Smooth muscle cell of the brain vasculature (primary cell): ENCODE measurements around the gene GNAZ.

ENCODE experiments used
- DNase-seq: peaks from one replicate; pipeline ENCODE4 v3.0.0-alpha.2; 2012; ENCODE audit warnings: low read depth, low spot score

GNAZ gene

DNA sequence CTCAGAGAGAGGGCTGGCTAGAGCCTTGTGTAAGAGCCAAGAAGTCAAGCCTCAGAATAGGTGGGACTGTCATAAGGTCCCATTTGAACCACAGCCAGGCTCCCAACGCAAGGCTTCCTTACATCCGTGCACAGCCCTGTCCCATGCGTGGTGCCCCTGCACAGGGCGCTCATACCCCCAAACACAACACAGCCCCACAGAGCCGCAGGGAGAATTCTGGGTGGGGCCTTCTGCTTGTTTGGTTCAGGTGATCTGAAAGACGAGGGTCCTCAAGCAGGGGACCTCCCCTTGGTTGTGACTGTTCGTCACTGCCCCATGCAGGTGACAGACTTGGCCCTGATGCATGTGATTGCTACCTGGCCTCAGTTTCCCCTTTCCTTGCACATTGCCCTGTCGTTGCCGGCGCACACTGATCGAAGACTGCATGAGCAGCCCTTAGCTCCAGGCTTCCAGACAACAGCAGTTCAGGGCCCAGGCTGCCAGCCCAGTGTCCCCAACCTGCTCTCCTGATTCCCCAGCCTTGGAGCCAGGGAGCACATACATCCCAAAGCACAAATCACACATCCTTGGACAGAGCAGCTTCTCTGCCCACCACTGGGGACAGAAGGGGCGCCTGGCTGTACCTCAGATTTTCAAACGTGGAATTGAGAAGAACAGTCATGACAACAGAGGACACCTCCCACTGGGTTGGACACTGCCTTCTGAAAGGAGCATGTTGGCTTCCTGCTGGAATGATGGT lies 22.1 kb downstream of the GNAZ start:
- DNase-seq = no peak

DNA sequence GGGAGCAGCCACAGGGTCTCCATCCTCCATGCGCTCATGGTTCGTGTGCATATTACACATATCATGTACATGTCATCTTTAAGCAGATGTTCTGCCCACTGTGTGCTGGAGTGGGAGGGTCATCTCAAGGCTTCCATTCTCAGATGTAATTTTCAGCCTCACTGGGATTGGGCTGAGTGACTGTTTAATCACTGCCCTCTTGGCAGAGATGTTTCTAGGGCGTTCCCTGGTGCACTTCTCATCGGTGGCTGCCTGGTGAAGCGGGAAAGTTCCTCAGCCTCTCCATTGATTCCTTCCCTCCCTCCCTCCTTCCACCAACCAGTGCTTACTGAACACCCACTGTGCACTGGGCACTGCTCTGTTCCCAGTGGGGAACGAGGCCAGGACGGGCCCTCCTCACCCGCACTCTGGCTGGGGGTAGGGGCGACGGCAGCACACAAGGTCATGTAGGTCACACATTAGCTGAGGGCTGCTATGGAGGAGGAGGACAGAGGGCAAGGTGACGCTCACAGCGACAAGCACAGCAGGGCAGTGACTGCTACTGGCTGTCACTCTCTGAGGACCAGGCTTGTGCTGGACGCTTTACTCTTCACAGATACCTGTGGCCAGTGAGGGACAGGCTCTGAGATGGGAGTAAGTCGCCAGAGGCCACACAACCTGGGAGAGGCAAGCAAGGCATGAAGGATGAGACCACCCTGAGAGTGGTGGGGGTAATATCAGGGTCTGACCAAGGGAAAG lies 22.9 kb downstream of the GNAZ start:
- no peak for DNase-seq

- no peak for DNase-seq
Observed at GRCh38 chr22:23094260-23094659, 23.9 kb downstream of the GNAZ start.

DNA sequence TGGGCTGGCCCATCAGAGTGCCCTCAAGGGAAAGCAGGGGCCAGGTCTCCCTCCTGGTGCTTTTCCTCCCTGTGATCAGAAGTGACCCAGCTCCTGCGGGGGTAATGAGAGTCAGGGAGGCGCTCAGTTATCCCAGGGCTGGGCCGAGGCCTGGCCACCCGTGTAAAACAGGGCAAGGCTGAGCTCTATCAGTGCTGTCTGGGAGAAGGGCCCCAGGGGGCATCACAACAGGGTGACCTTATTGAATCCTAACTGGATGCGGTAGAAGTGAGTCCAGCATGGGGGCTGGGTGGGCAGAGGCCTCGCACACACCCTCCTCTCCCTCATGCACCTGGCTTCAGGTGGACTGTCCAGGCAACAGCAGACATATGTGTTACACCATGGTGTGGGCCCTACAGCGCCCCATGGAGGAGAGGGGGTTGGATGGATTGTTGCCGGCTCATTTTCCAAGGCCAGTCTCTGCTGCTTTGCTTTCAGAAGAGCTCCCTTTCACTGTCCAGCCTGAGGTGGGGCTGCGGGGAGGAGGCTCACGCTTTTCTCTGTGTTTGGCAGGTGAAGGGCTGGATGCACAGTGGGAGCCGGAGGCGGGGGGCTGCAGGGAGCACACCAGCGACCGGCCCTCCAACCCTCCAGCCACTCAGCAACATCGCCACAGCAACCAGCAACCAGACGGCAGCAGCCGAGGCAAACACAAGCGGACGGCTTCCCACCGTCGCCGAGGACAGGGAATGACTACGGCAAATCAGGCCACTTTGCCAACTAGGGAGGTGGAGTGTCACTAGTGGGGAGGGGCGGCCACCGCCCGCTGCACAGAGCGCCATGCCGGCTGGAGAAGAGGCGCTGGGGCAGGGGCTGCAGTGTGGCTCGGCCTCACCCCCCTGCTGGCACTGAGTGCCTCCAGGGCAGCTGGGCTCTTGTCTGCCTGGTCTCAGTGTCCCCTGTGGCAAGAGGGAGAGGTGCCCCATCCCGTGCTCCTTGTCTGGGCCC lies 24.7 kb downstream of the GNAZ start:
- no peak for DNase-seq

DNA sequence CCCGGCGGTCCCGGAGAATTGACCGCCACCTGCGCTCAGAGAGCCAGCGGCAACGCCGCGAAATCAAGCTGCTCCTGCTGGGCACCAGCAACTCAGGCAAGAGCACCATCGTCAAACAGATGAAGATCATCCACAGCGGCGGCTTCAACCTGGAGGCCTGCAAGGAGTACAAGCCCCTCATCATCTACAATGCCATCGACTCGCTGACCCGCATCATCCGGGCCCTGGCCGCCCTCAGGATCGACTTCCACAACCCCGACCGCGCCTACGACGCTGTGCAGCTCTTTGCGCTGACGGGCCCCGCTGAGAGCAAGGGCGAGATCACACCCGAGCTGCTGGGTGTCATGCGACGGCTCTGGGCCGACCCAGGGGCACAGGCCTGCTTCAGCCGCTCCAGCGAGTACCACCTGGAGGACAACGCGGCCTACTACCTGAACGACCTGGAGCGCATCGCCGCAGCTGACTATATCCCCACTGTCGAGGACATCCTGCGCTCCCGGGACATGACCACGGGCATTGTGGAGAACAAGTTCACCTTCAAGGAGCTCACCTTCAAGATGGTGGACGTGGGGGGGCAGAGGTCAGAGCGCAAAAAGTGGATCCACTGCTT lies 25.5 kb downstream of the GNAZ start:
- no peak for DNase-seq

DNA sequence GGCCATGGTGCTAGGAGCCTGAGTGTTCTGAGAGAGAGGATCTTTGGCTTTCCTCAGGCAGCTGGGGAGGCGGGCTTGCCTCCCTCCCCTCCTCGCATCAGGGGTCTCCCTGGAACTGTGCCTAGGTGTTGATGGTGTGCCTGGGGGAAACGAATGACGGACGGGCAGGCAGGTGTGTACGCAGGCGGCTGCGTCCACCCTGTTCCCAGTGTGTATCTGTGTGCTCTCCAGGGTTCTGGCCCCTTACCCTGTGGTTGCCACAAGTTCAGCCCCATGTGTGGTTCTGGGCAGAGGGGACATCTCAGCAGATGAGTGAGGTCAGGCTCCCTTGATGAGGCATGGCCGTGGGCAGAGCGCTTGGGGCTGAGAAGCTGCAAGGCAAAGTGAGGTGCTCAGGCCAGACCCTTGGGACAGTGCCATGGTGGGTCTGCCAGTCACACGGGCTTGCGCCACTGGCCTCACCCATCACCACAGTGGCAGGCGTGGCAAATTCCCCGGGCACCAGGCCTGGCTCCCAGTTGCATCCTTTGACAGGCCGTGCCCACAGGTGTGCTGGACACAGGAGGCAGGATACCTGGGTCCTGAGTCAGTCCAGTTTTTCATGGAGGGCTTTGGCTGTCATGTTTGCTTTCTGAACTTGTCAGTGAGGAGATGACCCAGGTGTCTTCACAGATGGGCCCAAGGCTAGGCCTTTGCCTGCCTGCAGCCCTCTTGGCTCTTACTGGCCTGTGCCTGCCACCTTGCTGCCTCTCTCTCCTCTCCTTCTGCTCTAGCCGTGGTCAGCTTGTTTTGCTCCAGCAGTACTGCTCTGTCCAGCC lies 27.3 kb downstream of the GNAZ start:
- no peak for DNase-seq

DNA sequence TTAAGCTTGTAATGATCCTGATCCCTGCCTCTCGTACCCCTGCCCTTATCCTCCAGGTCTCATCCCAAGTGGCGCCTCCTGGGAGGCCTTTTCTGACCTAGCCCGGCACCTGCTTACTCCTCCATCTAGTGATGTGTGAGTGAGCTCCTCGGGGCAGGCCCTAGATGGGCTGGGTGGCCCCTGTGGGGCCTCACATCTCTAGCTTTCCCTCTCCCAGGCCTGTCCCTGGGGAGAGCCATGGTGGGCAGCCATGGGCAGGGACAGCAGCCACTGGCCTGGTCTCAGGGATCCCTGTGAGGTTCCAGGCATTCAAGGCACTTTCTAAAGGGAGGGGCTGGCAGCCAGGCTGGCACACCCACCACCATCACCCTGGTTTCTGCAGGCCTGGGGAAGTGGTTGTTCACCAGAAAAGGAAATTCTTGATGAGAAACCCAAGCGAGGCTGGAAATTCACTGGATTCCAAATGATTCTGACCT lies 27.9 kb downstream of the GNAZ start:
- no peak for DNase-seq

DNA sequence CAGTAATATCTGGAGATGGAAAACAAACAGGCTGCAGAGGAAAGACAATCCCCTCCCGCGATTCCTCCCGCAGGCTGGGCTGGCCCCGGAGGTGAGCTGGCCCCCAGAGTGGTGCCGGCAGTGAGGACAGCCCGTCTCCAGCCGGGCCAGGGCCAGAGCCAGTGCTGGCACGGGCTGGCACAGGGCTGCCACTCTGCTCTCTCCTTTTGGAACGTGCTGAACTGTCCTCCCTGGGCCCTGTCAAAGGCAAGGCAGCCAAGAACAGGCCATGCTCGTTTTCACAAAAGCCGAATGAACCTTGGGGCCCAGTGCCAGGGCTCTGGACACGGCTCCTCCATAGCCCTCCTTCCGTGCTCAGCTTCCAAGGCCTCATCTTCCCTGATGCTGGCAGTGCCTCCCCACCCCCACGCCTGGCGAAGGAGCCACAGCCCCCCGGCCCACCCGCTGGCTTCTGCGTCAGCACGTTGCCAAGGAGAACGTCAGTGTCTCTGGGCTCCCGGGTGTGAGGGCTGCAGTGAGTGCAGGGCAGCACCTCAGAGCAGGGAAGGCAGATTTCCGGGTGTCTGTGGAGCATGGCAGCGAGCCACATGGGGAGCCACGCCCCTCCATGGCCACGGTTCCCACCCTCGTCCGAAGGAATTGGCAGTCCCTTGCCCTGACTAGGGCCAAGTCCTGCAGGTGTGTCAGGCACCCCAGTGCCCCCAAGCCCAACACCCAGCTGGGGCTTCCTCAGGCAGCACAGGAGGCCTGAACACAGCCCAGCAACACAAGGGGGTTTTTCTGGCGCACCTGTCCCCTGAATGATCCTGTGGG lies 28.6 kb downstream of the GNAZ start:
- no peak for DNase-seq

- no peak for DNase-seq
Observed at GRCh38 chr22:23099531-23099804, 29.1 kb downstream of the GNAZ start.

DNA sequence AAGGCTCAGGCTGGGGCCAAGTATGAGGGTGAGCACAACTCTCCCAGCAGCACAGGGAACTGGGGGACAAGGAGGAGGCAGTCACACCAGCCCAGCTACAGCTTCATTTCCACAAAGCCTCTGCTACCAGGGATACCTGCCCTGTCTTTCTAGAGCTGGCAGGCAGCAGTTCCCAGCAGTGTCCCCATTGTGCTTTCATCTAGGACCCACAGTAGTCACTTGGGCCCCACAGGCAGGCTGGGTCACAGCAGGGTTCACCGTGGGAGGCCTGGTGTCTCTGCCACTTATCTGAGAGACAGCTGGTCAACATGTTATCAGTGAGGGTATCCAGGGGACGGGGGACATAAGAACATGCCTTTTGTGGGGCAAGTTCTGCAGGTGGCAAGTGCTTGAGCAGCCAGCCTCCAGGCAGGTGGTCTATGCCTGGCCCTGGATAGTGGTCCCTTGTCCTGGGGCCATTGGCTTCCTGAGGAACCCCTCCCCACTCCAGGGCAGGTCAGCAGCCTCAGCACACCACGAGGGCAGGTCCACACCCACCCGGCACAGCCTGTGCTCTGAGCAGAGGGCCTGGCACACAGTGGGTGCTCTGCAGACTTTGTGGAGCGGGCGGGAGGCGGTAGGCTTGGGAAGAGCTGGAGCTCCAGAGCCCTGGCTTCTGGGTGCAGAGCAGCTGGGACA lies 29.9 kb downstream of the GNAZ start:
- DNase-seq = no peak

- no peak for DNase-seq
Observed at GRCh38 chr22:23101524-23101923, 31.2 kb downstream of the GNAZ start.

DNA sequence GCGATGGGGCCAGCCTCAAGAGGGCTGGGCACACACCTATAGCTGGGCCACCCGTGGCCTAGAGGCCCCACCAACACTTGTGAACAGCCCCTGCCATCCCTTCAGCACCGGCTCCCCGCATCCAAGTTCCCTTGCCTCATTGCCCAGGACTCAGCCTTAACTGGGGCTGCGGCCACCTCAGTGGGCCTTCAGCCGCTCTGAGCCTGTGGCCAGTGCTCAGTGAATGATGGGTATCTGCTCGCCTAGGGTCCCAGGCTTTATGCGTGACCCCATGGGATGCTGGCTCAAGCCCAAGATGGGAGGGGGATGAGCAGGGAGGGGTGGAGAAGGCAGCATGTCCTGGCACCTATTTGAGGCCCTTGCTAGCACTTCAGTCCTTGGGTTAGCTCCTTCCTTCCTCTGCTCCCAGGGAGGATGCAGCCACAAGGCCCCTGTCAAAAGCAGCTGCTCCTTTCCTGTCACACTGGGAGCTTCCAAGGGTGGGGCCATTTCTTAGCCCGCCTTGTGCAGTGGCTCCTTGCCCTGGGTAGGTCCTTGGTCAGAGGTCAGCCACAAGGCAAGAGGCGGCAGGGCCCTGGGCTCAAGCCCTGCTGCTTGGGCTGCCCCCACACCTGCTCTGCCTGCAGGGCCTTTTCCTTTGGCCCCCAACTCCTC lies 31.8 kb downstream of the GNAZ start:
- no peak for DNase-seq

DNA sequence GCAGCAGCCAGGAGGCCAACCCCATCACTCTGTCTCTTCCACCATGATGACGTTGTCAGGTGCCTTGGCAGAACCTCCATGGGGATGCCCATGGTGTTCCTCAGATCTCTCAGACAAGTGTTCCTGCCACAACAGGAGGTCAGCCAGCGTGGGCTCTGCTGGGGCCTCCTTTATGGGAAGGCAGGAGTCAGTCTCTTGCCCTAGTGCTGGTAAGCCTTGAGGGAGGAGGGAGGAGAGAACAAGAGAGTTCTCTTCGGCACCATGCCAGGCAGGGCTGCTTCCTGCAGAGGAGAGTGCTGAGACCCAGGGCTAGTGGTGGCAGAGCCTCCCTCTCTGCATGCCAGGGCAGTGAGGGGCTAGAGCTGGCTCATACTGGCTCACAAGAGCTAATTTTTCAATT lies 32.5 kb downstream of the GNAZ start:
- DNase-seq = no peak

- DNase-seq = no peak
Observed at GRCh38 chr22:23103199-23103954, 33.1 kb downstream of the GNAZ start.

DNA sequence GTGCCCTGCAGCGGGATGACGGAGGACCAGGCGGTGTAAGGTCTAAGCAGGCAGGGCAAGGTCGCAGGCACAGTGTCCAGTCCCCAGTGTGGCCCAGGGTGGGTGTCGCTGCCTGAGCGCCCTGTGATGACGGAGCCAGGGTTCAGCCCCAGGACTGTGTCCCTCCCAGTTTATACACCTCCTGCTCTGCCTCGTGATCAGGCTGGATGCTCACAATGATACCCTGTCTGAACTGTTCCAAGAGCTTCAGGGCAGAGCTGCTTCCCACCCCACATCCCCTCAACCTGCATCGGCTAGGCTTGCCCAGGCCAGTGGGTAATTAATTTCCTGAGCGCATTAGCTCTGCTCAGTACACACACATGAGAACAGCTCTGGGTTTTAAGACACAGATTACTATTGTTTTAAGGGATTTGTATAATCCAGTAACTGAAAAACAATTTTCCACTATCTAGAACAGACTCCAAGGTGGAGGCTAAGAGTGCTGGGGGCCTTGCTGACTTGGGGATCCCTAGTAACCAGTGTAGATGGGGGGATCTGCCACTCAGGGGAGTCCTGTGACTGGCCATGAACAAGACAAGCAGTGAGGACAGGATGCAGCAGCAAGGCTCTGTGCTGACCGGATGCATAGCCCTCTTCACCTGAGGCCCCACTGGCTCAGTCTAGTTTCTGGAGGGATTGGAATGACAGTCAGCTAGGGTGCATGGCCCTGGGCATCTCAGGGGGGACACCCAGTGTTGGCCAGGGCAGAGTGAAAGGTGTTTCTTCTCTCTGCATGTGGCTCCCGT lies 34.1 kb downstream of the GNAZ start:
- DNase-seq = no peak

DNA sequence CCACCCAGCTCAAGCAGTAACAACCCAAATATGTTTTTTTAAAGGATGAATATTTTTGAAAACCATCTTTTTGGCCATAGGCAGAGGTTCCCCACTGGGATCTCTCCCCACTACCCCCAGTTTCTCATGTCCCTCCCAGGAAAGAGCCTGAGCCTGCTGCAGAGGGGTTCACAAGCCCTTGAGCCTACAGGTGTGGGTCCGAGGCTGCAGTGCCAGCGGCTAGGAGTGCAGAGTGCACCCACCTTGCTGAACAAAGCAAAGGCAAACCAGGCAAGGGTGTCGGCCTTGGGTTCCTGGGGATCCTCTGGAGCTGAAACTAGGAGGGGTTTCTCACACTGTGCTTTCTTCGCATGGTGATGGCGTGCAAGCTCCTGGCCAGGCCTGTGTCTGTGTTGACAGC lies 35.0 kb downstream of the GNAZ start:
- no peak for DNase-seq

DNA sequence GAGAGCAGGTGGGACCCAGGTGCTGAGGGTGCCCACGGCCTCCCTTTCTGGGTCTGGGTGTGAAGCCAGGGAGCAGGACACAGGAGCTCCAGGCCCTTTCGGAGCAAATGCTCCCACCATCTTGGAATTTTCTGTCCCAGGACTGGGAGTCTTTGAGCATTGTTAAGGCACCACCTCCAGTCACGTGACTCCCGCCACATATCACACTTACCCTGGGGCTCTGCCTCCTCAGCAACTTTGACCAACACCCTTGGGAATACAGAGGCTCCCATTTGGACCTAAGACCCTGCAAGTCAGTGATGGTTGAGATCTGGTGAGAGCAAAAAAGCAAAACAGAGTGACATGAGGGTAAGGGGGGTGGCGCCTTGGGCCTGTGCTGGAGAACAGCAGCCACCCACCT lies 35.6 kb downstream of the GNAZ start:
- DNase-seq = no peak
